Mesenchymal stem cell (in vitro differentiated cells and primary cell): Measurements from ENCODE around the gene RAB20.

ENCODE experiments used
- DNase-seq: peaks from one replicate; pipeline ENCODE4 v3.0.0-alpha.2; 2013
- H2AFZ ChIP-seq: one replicate; pipeline ENCODE4 v1.6.1; 2013; ENCODE audit warnings: low read depth, mild to moderate bottlenecking, control low read depth, inconsistent platforms, low read length, moderate library complexity
- H2AK5ac ChIP-seq: 2 replicates; pipeline ENCODE4 v1.6.1; 2013; ENCODE audit warnings: low read length, moderate library complexity, mild to moderate bottlenecking, inconsistent platforms; ENCODE audit not compliant: severe bottlenecking
- H2BK120ac ChIP-seq: one replicate; pipeline ENCODE4 v1.6.1; 2013; ENCODE audit warnings: low read depth, mild to moderate bottlenecking, inconsistent platforms, low read length, moderate library complexity
- H2BK12ac ChIP-seq, 2 experiments: one replicate each; pipeline ENCODE4 v1.6.1; 2013; ENCODE audit warnings: inconsistent platforms in 2 of 2, low read length in 2 of 2, mild to moderate bottlenecking in 2 of 2, moderate library complexity in 2 of 2, control low read depth in 1 of 2
- H2BK15ac ChIP-seq: one replicate; pipeline ENCODE4 v1.6.1; 2013; ENCODE audit warnings: mild to moderate bottlenecking, low read depth, inconsistent platforms; ENCODE audit not compliant: poor library complexity, severe bottlenecking
- H2BK5ac ChIP-seq: 2 replicates; pipeline ENCODE4 v1.6.1; 2013; ENCODE audit warnings: low read depth, mild to moderate bottlenecking, low read length, control low read depth, inconsistent platforms; ENCODE audit not compliant: poor library complexity, severe bottlenecking
- H3K14ac ChIP-seq, 2 experiments: one replicate each; pipeline ENCODE4 v1.6.1; 2013; ENCODE audit warnings: inconsistent platforms in 2 of 2, low read length in 2 of 2, control low read depth in 1 of 2, mild to moderate bottlenecking in 1 of 2, moderate library complexity in 1 of 2
- H3K18ac ChIP-seq, 2 experiments: one replicate each; pipeline ENCODE4 v1.6.1; 2013; ENCODE audit warnings: inconsistent platforms in 2 of 2, low read length in 2 of 2, control low read depth in 1 of 2, low read depth in 1 of 2, mild to moderate bottlenecking in 1 of 2
- H3K23ac ChIP-seq, 2 experiments: one replicate each; pipeline ENCODE4 v1.6.1; 2013; ENCODE audit warnings: inconsistent platforms in 2 of 2, low read length in 2 of 2, mild to moderate bottlenecking in 2 of 2, moderate library complexity in 2 of 2, control low read depth in 1 of 2
- H3K27ac ChIP-seq: 2 replicates; pipeline ENCODE4 v1.5.1; 2013; ENCODE audit warnings: mild to moderate bottlenecking, moderate library complexity, low read length, control low read depth, inconsistent platforms; ENCODE audit not compliant: poor library complexity, severe bottlenecking
- H3K27me3 ChIP-seq, 2 experiments: 2 replicates each; pipeline versions ENCODE4 v1.6.1 to v1.7.0; 2013; ENCODE audit warnings: low read length in 2 of 2, mild to moderate bottlenecking in 2 of 2, moderate library complexity in 2 of 2, control low read depth in 1 of 2, inconsistent platforms in 1 of 2; ENCODE audit not compliant: control insufficient read depth in 1 of 2, insufficient read depth in 1 of 2
- H3K36me3 ChIP-seq, 2 experiments: 2 replicates each; pipeline versions ENCODE4 v1.6.1 to v1.7.0; 2013; ENCODE audit warnings: low read length in 2 of 2, control low read depth in 1 of 2, inconsistent platforms in 1 of 2, low read depth in 1 of 2, mild to moderate bottlenecking in 1 of 2; ENCODE audit not compliant: insufficient read depth in 2 of 2, control insufficient read depth in 1 of 2
- H3K4ac ChIP-seq, 2 experiments: one replicate each; pipeline ENCODE4 v1.6.1; 2013; ENCODE audit warnings: inconsistent platforms in 2 of 2, low read length in 2 of 2, mild to moderate bottlenecking in 2 of 2, moderate library complexity in 2 of 2, control low read depth in 1 of 2, low read depth in 1 of 2
- H3K4me1 ChIP-seq: 2 replicates; pipeline ENCODE4 v1.6.1; 2013; ENCODE audit warnings: low read depth, low read length, control low read depth; ENCODE audit not compliant: control insufficient read depth, insufficient read depth
- H3K4me2 ChIP-seq: 2 replicates; pipeline ENCODE4 v1.6.1; 2013; ENCODE audit warnings: low read length, mild to moderate bottlenecking, inconsistent platforms; ENCODE audit not compliant: poor library complexity, severe bottlenecking
- H3K4me3 ChIP-seq, 2 experiments: 2 replicates each; pipeline versions ENCODE4 v1.5.1 to v1.7.0; 2013; ENCODE audit warnings: low read length in 2 of 2, mild to moderate bottlenecking in 2 of 2, control low read depth in 1 of 2, low read depth in 1 of 2; ENCODE audit not compliant: insufficient read depth in 1 of 2
- H3K79me1 ChIP-seq: replicated peaks from 2 replicates; pipeline ENCODE4 v1.6.1; 2013; ENCODE audit warnings: mild to moderate bottlenecking, control low read depth, low read length, inconsistent platforms; ENCODE audit not compliant: poor library complexity, severe bottlenecking
- H3K9ac ChIP-seq: 2 replicates; pipeline ENCODE4 v1.7.0; 2013; ENCODE audit warnings: mild to moderate bottlenecking, low read length, moderate library complexity
- H3K9me3 ChIP-seq: 2 replicates; pipeline ENCODE4 v1.7.0; 2013; ENCODE audit warnings: mild to moderate bottlenecking, low read length; ENCODE audit not compliant: control insufficient read depth
- H4K8ac ChIP-seq: one replicate; pipeline ENCODE4 v1.6.1; 2013; ENCODE audit warnings: inconsistent platforms, mild to moderate bottlenecking, low read length, moderate library complexity
- H4K91ac ChIP-seq: one replicate; pipeline ENCODE4 v1.6.1; 2013; ENCODE audit warnings: mild to moderate bottlenecking, low read length, inconsistent platforms
- WGBS: methylation state at CpG from one replicate; pipeline ENCODE4 v1.1.7; 2013; ENCODE audit warnings: mixed read lengths; 5-methylcytosine and 5-hydroxymethylcytosine counted together

RAB20 gene

DNA sequence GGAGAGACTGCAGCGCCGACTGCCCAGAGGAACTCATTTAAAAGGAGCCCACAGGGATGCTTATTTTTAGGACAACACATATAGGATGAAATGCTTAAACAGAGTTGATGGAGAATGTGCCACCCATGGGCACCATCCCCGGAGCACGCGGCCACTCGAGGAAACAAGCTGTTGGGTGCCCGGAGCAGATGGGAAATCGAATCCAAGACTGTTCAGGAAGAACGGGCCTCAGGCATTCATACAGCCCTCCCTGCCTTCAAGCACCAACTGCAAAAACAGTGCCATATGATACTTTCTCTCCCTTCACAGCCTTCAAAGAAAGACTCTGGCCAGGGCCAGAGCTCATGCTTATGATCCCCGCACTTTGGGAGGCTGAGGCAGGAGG lies 40.2 kb downstream of the RAB20 start:
- H2BK12ac ChIP-seq = no peak overlapping the region

DNA sequence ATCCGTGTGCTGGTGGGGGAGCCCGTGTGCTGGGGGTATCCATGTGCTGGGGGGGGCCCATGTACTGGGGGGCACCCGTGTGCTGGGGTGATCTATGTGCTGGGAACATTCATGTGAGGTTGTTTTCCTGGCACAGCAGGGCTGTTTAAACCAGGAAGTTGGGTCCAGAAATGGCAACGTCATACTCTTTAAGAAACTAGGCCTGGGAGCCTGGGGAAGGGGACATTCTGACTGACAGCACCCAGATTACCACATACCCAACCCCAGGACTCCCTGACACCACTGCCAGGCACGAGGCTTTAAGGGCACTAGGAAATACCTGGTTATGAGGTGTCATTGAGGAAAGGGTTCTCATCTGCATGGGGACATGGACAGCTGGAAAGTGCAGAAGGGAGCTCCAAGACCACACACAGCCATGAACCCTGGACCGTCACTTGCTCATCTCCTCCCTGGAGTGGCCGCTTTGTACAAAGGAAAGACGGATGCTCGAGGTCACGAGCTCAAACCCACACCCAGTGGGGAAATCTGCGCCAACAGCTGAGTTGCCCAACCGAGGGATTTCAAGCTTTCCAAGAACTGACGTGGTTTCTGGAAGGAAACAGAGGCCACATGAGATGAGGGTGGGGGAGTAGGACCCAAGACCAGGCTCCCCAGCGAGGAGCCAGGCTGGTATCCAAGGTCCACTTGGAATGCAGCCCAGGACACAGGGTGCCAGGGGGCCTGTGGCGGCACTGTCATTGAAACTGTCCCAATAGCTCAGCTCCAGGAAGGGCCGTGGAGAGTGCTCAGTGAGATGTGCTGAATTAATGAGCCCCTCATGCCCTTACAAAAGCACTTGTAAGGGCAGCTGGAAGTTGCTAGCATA lies 40.9 kb downstream of the RAB20 start:
- Histone ChIP-seq H4K91ac (no peak overlapping the region), H3K27me3 (peaks cover 0 to 10% of the 10 kb centered on the region in 2 experiments), H3K9ac (peak overlapping the region; percentile 36), H2BK12ac (no peak overlapping the region), H3K79me1 (no peaks in the 10 kb centered on the region), H2AK5ac (no peak overlapping the region), H3K4ac (no peak overlapping the region), H3K27ac (no peak overlapping the region), H2BK120ac (no peak overlapping the region), H2AFZ (no peak overlapping the region), H3K4me2 (no peak overlapping the region), H3K18ac (no peak overlapping the region), H3K23ac (no peak overlapping the region), H3K9me3 (no peaks in the 10 kb centered on the region), H2BK5ac (no peak overlapping the region), H3K36me3 (peaks cover 0 to 18% of the 10 kb centered on the region in 2 experiments), H3K14ac (no peak overlapping the region), H4K8ac (no peak overlapping the region), H3K4me3 (no peak overlapping the region), H2BK15ac (no peak overlapping the region), H3K4me1 (peaks cover 15% of the 10 kb centered on the region)
- peak; percentile 45 for DNase-seq
- 91% methylated on average over 15 of the region's 16 CpGs for WGBS

More for the DNA sequence above, 40.2 kb downstream of the RAB20 start:
- Histone ChIP-seq H3K4me1 (peaks cover 20% of the 10 kb centered on the region), H3K4ac (no peak overlapping the region), H3K27ac (no peak overlapping the region), H3K36me3 (peaks cover 0 to 18% of the 10 kb centered on the region in 2 experiments), H3K9me3 (no peaks in the 10 kb centered on the region), H2BK120ac (no peak overlapping the region), H4K8ac (no peak overlapping the region), H2AK5ac (no peak overlapping the region), H3K14ac (no peak overlapping the region), H3K23ac (no peak overlapping the region), H3K4me3 (no peak overlapping the region), H4K91ac (no peak overlapping the region), H2AFZ (no peak overlapping the region), H3K18ac (no peak overlapping the region), H2BK15ac (no peak overlapping the region), H3K27me3 (peaks cover 0 to 10% of the 10 kb centered on the region in 2 experiments), H3K9ac (peak overlapping the region; percentile 28), H3K79me1 (no peaks in the 10 kb centered on the region), H2BK5ac (no peak overlapping the region), H3K4me2 (no peak overlapping the region)
- 95% methylated on average over 10 of the region's 10 CpGs for WGBS
- no peak for DNase-seq

DNA sequence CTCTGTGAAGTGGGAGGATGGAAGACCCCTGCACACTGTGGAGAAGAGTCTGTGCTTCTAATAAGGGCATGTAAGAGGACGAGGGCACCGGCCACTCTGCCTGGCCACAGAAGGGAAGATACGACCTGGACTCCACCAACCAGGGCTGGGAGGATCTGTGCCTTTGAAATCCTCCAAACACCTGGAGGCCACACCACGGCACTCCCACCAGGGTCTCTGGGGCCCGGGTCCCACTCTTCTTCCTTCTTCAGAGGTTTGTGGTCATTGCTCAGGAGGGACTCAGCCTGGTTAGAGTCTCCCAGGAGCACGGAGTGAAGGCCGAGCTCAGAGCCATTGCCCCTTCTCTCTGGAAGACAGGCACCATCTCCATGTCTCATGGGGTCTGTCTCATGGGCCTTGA lies 42.0 kb downstream of the RAB20 start:
- Histone ChIP-seq H2AK5ac (no peak overlapping the region), H3K4me2 (no peak overlapping the region), H3K9ac (no peak overlapping the region), H3K4me1 (peaks cover 9% of the 10 kb centered on the region), H2BK12ac (no peak overlapping the region), H3K14ac (no peak overlapping the region), H3K27ac (no peak overlapping the region), H3K27me3 (peaks cover 0 to 6% of the 10 kb centered on the region in 2 experiments), H3K79me1 (no peaks in the 10 kb centered on the region), H4K91ac (no peak overlapping the region), H2BK120ac (no peak overlapping the region), H3K23ac (no peak overlapping the region), H3K18ac (no peak overlapping the region), H3K4ac (no peak overlapping the region), H3K4me3 (no peak overlapping the region), H3K36me3 (peaks cover 3 to 27% of the 10 kb centered on the region in 2 experiments), H2AFZ (no peak overlapping the region), H2BK15ac (no peak overlapping the region), H4K8ac (no peak overlapping the region), H2BK5ac (no peak overlapping the region), H3K9me3 (no peaks in the 10 kb centered on the region)
- 94% methylated on average over 7 of the region's 7 CpGs for WGBS
- no peak for DNase-seq

DNA sequence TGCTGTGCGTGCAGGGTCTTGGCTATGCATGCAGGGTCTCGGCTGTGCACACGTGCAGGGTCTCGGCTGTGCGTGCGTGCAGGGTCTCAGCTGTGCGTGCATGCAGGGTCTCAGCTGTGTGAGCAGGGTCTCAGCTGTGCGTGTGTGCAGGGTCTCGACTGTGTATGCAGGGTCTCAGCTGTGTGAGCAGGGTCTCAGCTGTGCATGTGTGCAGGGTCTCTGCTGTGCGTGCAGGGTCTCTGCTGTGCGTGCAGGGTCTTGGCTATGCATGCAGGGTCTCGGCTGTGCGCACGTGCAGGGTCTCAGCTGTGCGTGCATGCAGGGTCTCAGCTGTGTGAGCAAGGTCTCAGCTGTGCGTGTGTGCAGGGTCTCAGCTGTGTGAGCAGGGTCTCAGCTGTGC lies 42.5 kb downstream of the RAB20 start:
- Histone ChIP-seq H2BK15ac (no peak overlapping the region), H3K27me3 (peaks cover 0 to 3% of the 10 kb centered on the region in 2 experiments), H2AFZ (no peak overlapping the region), H3K4me2 (no peak overlapping the region), H2BK120ac (no peak overlapping the region), H3K4ac (no peak overlapping the region), H2BK12ac (no peak overlapping the region), H4K8ac (no peak overlapping the region), H2AK5ac (no peak overlapping the region), H3K9me3 (no peaks in the 10 kb centered on the region), H2BK5ac (no peak overlapping the region), H3K4me3 (no peak overlapping the region), H4K91ac (peak overlapping the region; percentile 43), H3K27ac (no peak overlapping the region), H3K14ac (no peak overlapping the region), H3K36me3 (peaks cover 4 to 32% of the 10 kb centered on the region in 2 experiments), H3K18ac (no peak overlapping the region), H3K79me1 (no peaks in the 10 kb centered on the region), H3K23ac (no peak overlapping the region), H3K9ac (no peak overlapping the region), H3K4me1 (peaks cover 6% of the 10 kb centered on the region)
- no peak for DNase-seq
- WGBS = 90% methylated on average over 16 of the region's 16 CpGs
